Skeletal muscle satellite cell (primary cell): ENCODE results near the gene RAB1A.
A peak's percentile ranks its signal among the peaks of the same experiment; 100 is the strongest.

ENCODE experiments used
- H3K27me3 ChIP-seq: 2 replicates; pipeline ENCODE4 v1.7.0; 2013; ENCODE audit warnings: low read length; ENCODE audit not compliant: control insufficient read depth, insufficient read depth
- H3K36me3 ChIP-seq: 2 replicates; pipeline ENCODE4 v1.7.0; 2013; ENCODE audit warnings: mild to moderate bottlenecking, control low read depth, low read length; ENCODE audit not compliant: insufficient read depth
- H3K4me1 ChIP-seq: 2 replicates; pipeline ENCODE4 v1.7.0; 2013; ENCODE audit warnings: low read length; ENCODE audit not compliant: control insufficient read depth, insufficient read depth
- H3K4me2 ChIP-seq: 2 replicates; pipeline ENCODE4 v1.7.0; 2013; ENCODE audit warnings: mild to moderate bottlenecking, low read length
- H3K4me3 ChIP-seq: 2 replicates; pipeline ENCODE4 v1.7.0; 2013; ENCODE audit warnings: low read length
- H3K9ac ChIP-seq: 2 replicates; pipeline ENCODE4 v1.7.0; 2013; ENCODE audit warnings: mild to moderate bottlenecking, low read depth, low read length, moderate library complexity
- H3K9me3 ChIP-seq: replicated peaks from 2 replicates; pipeline ENCODE4 v1.7.0; 2013; ENCODE audit warnings: mild to moderate bottlenecking, control low read depth, low read length

RAB1A gene

GRCh38 chr2:65070172-65070830 is 59.6 kb downstream of the RAB1A start:
- H3K4me2 ChIP-seq = no peak overlapping the region
- H3K9me3 ChIP-seq = no peaks in the 10 kb centered on the region
- no peak overlapping the region for H3K9ac ChIP-seq
- H3K36me3 ChIP-seq = peaks cover 50% of the 10 kb centered on the region
- H3K4me1 ChIP-seq = peaks cover 29% of the 10 kb centered on the region
- no peaks in the 10 kb centered on the region for H3K27me3 ChIP-seq
- H3K4me3 ChIP-seq = no peak overlapping the region

- Histone ChIP-seq H3K4me1 (peaks cover 33% of the 10 kb centered on the region), H3K4me3 (no peak overlapping the region), H3K27me3 (no peaks in the 10 kb centered on the region), H3K9me3 (no peaks in the 10 kb centered on the region), H3K4me2 (no peak overlapping the region), H3K36me3 (peaks cover 45% of the 10 kb centered on the region), H3K9ac (no peak overlapping the region)
Measured at GRCh38 chr2:65069439-65069824, 60.5 kb downstream of the RAB1A start.

GRCh38 chr2:65067806-65068553 is 61.9 kb downstream of the RAB1A start:
- Histone ChIP-seq H3K4me2 (no peak overlapping the region), H3K36me3 (peaks cover 30% of the 10 kb centered on the region), H3K4me3 (no peak overlapping the region), H3K9me3 (no peaks in the 10 kb centered on the region), H3K4me1 (peaks cover 48% of the 10 kb centered on the region), H3K27me3 (no peaks in the 10 kb centered on the region), H3K9ac (no peak overlapping the region)

GRCh38 chr2:65064728-65065552 is 65.0 kb downstream of the RAB1A start:
- H3K27me3 ChIP-seq = no peaks in the 10 kb centered on the region
- H3K36me3 ChIP-seq = peaks cover 7% of the 10 kb centered on the region
- H3K9me3 ChIP-seq = no peaks in the 10 kb centered on the region
- peak overlapping the region; percentile 58 for H3K9ac ChIP-seq
- H3K4me1 ChIP-seq = peaks cover 40% of the 10 kb centered on the region
- H3K4me2 ChIP-seq = peak overlapping the region; percentile 78
- H3K4me3 ChIP-seq = peak overlapping the region; percentile 58

- H3K4me3 ChIP-seq = no peak overlapping the region
- H3K4me2 ChIP-seq = peak overlapping the region; percentile 50
- no peak overlapping the region for H3K9ac ChIP-seq
- peaks cover 39% of the 10 kb centered on the region for H3K4me1 ChIP-seq
- H3K27me3 ChIP-seq = no peaks in the 10 kb centered on the region
- no peaks in the 10 kb centered on the region for H3K9me3 ChIP-seq
- H3K36me3 ChIP-seq = no peaks in the 10 kb centered on the region
Measured at GRCh38 chr2:65062843-65063825, 66.8 kb downstream of the RAB1A start.

- H3K36me3 ChIP-seq = no peaks in the 10 kb centered on the region
- no peak overlapping the region for H3K4me3 ChIP-seq
- no peak overlapping the region for H3K9ac ChIP-seq
- H3K4me1 ChIP-seq = peaks cover 47% of the 10 kb centered on the region
- H3K9me3 ChIP-seq = no peaks in the 10 kb centered on the region
- H3K4me2 ChIP-seq = no peak overlapping the region
- H3K27me3 ChIP-seq = no peaks in the 10 kb centered on the region
Measured at GRCh38 chr2:65061910-65062339, 68.0 kb downstream of the RAB1A start.

- Histone ChIP-seq H3K36me3 (no peaks in the 10 kb centered on the region), H3K4me1 (peaks cover 47% of the 10 kb centered on the region), H3K9ac (no peak overlapping the region), H3K9me3 (no peaks in the 10 kb centered on the region), H3K4me2 (no peak overlapping the region), H3K4me3 (no peak overlapping the region), H3K27me3 (no peaks in the 10 kb centered on the region)
Measured at GRCh38 chr2:65061146-65061909, 68.6 kb downstream of the RAB1A start.

- H3K27me3 ChIP-seq = no peaks in the 10 kb centered on the region
- H3K9ac ChIP-seq = no peak overlapping the region
- no peaks in the 10 kb centered on the region for H3K9me3 ChIP-seq
- H3K4me2 ChIP-seq = no peak overlapping the region
- no peaks in the 10 kb centered on the region for H3K36me3 ChIP-seq
- H3K4me1 ChIP-seq = peaks cover 29% of the 10 kb centered on the region
- H3K4me3 ChIP-seq = no peak overlapping the region
Measured at GRCh38 chr2:65059071-65059470, 70.8 kb downstream of the RAB1A start.

GRCh38 chr2:65057391-65058052 is 72.4 kb downstream of the RAB1A start:
- Histone ChIP-seq H3K4me1 (peaks cover 14% of the 10 kb centered on the region), H3K36me3 (no peaks in the 10 kb centered on the region)

GRCh38 chr2:65057054-65057375 is 72.9 kb downstream of the RAB1A start:
- Histone ChIP-seq H3K9me3 (no peaks in the 10 kb centered on the region), H3K9ac (peak overlapping the region; percentile 91), H3K27me3 (no peaks in the 10 kb centered on the region), H3K4me3 (peak overlapping the region; percentile 90), H3K36me3 (no peaks in the 10 kb centered on the region), H3K4me2 (peak overlapping the region; percentile 86), H3K4me1 (peaks cover 12% of the 10 kb centered on the region)

More at GRCh38 chr2:65057391-65058052, 72.4 kb downstream of the RAB1A start:
- Histone ChIP-seq H3K4me2 (peak overlapping the region; percentile 86), H3K4me3 (peak overlapping the region; percentile 90), H3K9ac (peak overlapping the region; percentile 91), H3K27me3 (no peaks in the 10 kb centered on the region), H3K9me3 (no peaks in the 10 kb centered on the region)
